Prostate gland (tissue), 2 donors: ENCODE measurements around the gene TNRC18. TPM values are rescaled to one million over a fixed set of nuclear protein-coding genes. Genes with fewer than 3 reads are reported as not detected.
"Not testable (repeated sequence)": the region's sequence is repeated elsewhere in the genome, so short reads cannot be mapped to it uniquely, and the experiment has no call there.

Source experiments
- DNase-seq: peaks from one replicate; pipeline ENCODE4 v3.0.0-alpha.2; 2019; ENCODE audit warnings: low spot score
- H3K27ac ChIP-seq, 2 donors: fragments of 200-600 bp; sonication (generic); 2 replicates each; pipeline ENCODE4 v1.5.1; 2017 to 2019
- H3K27me3 ChIP-seq: fragments of 200-600 bp; sonication (generic); replicated peaks from 2 replicates; pipeline ENCODE4 v1.5.1; 2019; ENCODE audit not compliant: insufficient read depth
- H3K36me3 ChIP-seq, 2 donors: fragments of 200-600 bp; sonication (generic); 1 replicate in 1 of 2; 2 replicates in 1 of 2; pipeline versions ENCODE4 v1.5.1 to v1.8.1; 2017 to 2019
- H3K4me1 ChIP-seq: fragments of 200-600 bp; sonication (generic); replicated peaks from 2 replicates; pipeline ENCODE4 v1.5.1; 2019
- H3K4me3 ChIP-seq, 2 donors: fragments of 200-600 bp; sonication (generic); 2 replicates each; pipeline ENCODE4 v1.5.1; 2017 to 2019
- H3K9me3 ChIP-seq: fragments of 200-600 bp; sonication (generic); 2 replicates; pipeline ENCODE4 v1.5.1; 2017
- POLR2A ChIP-seq: fragments of 450-650 bp; IDR thresholded peaks from one replicate; pipeline ENCODE4 v1.6.1; 2016; ENCODE audit warnings: antibody characterized with exemption, mild to moderate bottlenecking
- POLR2AphosphoS5 ChIP-seq: sonication (generic); formaldehyde crosslinking; IDR thresholded peaks from one replicate; pipeline ENCODE4 v1.6.1; 2017; ENCODE audit warnings: antibody characterized with exemption
- WGBS: methylation state at CpG from one replicate; pipeline ENCODE4 v1.1.5; 2018; 5-methylcytosine and 5-hydroxymethylcytosine counted together
- intact Hi-C: fragments of 100-400 bp; cut with DNase I; formaldehyde crosslinking; loops from one replicate; pipeline ENCODE4 v1.14.2; 2022
- total RNA-seq, 2 donors: library from RNA; depleted of rRNA; stranded (reverse); fragments of >200 nt; gene quantifications; one replicate each; pipeline ENCODE4 v1.1.0, GENCODE V29; 2016
- TF ChIP-seq, protein P1 (sequence below), 4 experiments: fragments of 200-600 bp in 2 of 4; fragments of 450-650 bp in 2 of 4; sonication (generic) in 2 of 4; IDR thresholded peaks; 1 replicate in 3 of 4; 2 replicates in 1 of 4; pipeline ENCODE4 v1.5.1; 2016 to 2019; ENCODE audit warnings: antibody characterized with exemption in 4 of 4, mild to moderate bottlenecking in 2 of 4, moderate library complexity in 2 of 4

The TNRC18 gene
- total RNA-seq, 2 donors from 2014 or later, result 138 to 290 TPM

DNA sequence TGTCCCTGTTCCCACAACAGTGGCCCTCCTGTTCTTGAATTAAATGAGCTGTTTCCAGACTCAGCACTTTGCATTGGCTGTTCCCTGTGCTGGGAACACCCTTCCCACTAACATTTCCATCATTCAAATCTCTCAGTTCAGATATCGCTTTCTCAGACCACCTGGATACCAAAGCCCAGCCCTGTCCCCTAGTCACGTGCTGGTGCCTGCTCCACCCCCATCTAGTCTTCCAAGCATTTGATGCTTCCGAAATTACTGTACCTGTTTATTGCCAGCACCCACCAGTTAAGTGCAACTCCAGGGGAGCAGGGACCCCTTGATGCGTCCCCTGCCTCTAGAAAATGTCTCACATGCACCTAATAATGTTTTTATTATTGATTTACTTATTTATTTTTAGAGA is 143.9 kb downstream of the TNRC18 start:
- no peak for TF ChIP-seq POLR2A
- H3K27me3 ChIP-seq, result no peaks in the 10 kb centered on the region
- H3K27ac ChIP-seq, result no peak overlapping the region
- no peaks in the 10 kb centered on the region for H3K4me1 ChIP-seq
- intact Hi-C loops, result no loop called here
- no peak overlapping the region for H3K4me3 ChIP-seq
- no peak for DNase-seq
- no peaks in the 10 kb centered on the region for H3K9me3 ChIP-seq
- WGBS, result 83% methylated on average over 4 of the region's 4 CpGs
- H3K36me3 ChIP-seq, result no peaks in the 10 kb centered on the region

DNA sequence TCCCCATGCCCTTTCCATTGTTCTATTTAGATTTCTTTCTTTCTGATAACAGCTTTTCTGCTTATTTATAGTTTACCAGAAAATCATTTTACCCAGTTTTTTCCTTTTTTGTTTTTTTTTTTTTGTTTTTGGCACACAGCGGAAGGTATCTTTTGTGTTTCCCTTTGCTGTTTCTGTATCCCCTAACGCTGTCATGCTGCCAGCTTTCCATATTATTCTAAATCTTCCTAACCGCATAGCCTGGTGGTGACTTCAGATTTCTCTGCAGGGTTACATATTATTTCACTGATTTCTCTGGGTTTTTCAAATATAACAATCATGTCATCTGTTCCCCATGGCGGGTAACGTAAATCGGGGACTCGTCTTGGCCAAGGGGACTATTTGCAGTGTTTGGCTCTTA is 144.9 kb downstream of the TNRC18 start:
- intact Hi-C loops, result no loop called here
- H3K27ac ChIP-seq, result no peak overlapping the region
- WGBS, result 48% methylated on average over 7 of the region's 7 CpGs

DNA sequence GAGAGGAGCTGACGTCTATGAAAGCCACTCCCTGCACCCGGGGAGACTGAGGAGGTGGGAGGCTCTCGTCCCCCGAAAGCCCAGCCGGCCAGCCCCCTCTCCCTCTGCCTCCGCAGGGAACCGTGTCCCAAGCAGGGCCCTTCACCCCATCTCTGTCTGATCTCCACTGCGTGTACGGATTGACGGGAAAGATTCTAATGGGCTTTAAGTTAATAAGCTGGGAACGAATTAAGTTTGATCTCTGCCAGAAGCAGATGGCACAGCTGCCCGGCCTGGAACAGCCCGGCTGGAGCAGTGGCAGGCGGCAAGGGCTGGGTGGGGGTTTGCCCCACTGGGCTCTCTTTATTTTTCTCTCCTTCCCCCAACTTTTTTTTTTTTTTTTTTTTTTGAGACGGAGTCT is 147.0 kb downstream of the TNRC18 start:
- no peak overlapping the region for H3K27ac ChIP-seq
- DNase-seq, result no peak
- peaks cover 2% of the 10 kb centered on the region for H3K4me1 ChIP-seq
- 80% methylated on average over 15 of the region's 15 CpGs for WGBS
- no peaks in the 10 kb centered on the region for H3K36me3 ChIP-seq
- no peak overlapping the region for H3K4me3 ChIP-seq
- intact Hi-C loops, result no loop called here
- H3K9me3 ChIP-seq, result no peaks in the 10 kb centered on the region
- TF ChIP-seq, protein P1, sequence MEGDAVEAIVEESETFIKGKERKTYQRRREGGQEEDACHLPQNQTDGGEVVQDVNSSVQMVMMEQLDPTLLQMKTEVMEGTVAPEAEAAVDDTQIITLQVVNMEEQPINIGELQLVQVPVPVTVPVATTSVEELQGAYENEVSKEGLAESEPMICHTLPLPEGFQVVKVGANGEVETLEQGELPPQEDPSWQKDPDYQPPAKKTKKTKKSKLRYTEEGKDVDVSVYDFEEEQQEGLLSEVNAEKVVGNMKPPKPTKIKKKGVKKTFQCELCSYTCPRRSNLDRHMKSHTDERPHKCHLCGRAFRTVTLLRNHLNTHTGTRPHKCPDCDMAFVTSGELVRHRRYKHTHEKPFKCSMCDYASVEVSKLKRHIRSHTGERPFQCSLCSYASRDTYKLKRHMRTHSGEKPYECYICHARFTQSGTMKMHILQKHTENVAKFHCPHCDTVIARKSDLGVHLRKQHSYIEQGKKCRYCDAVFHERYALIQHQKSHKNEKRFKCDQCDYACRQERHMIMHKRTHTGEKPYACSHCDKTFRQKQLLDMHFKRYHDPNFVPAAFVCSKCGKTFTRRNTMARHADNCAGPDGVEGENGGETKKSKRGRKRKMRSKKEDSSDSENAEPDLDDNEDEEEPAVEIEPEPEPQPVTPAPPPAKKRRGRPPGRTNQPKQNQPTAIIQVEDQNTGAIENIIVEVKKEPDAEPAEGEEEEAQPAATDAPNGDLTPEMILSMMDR (IDR thresholded peaks at IDR 0.05), result no peak
- TF ChIP-seq POLR2A, result no peak
- no peak for TF ChIP-seq POLR2AphosphoS5
- no peaks in the 10 kb centered on the region for H3K27me3 ChIP-seq

More for the DNA sequence above, 144.9 kb downstream of the TNRC18 start:
- TF ChIP-seq POLR2A (no peak), POLR2AphosphoS5 (no peak)
- TF ChIP-seq, protein P1 (IDR thresholded peaks at IDR 0.05), result no peak
- no peaks in the 10 kb centered on the region for H3K36me3 ChIP-seq
- H3K4me3 ChIP-seq, result no peak overlapping the region
- H3K9me3 ChIP-seq, result no peaks in the 10 kb centered on the region
- no peaks in the 10 kb centered on the region for H3K27me3 ChIP-seq
- no peak for DNase-seq
- H3K4me1 ChIP-seq, result peaks cover 2% of the 10 kb centered on the region

DNA sequence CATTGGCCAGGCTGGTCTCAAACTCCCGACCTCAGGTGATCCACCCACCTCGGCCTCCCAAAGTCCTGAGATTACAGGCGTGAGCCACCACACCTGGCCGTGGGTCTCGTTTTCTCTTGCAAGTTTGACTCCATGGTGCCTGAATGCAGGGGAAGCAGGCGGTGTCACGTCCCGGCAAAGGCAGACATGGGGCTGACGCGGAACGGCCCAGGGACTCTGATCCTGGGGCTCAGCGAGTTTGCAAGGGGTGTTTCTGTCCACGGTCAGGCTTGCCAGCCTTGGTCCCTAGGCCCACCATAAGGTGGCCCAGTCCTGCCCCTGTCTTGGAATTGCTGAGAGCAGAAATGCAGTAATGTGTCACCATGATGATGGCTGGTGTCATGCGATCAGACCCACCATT is 147.5 kb downstream of the TNRC18 start:
- H3K27me3 ChIP-seq, H3K4me3 ChIP-seq, DNase-seq, H3K27ac ChIP-seq, H3K4me1 ChIP-seq, H3K36me3 ChIP-seq, intact Hi-C loops, H3K9me3 ChIP-seq: not testable (repeated sequence)
- WGBS, result 96% methylated on average over 14 of the region's 14 CpGs

DNA sequence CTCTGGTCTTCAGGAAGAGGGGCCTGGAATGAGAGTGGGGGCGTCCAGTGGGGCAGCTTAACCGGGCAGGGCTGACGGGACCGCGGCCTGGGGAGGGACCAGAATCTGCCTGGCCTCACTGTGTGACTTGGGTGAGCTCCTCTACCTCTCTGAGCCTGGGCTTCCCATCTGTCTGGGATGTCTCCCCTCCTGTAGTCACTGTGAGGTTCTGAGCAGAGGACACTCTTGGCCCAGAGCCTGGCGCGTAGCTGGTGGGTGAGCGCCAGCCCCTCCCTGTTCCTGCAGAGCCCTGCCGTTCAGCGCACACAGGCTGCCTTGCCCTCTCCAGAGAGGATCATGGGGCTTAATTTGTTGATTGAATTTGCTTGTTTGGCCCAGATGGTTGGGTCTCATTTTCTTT is 148.1 kb downstream of the TNRC18 start:
- DNase-seq, H3K27me3 ChIP-seq, H3K36me3 ChIP-seq, H3K4me1 ChIP-seq, H3K4me3 ChIP-seq, H3K9me3 ChIP-seq, intact Hi-C loops: not testable (repeated sequence)
- 47% methylated on average over 10 of the region's 10 CpGs for WGBS
- H3K27ac ChIP-seq, result peak overlapping the region in 1 of 2 donors; percentile 74

DNA sequence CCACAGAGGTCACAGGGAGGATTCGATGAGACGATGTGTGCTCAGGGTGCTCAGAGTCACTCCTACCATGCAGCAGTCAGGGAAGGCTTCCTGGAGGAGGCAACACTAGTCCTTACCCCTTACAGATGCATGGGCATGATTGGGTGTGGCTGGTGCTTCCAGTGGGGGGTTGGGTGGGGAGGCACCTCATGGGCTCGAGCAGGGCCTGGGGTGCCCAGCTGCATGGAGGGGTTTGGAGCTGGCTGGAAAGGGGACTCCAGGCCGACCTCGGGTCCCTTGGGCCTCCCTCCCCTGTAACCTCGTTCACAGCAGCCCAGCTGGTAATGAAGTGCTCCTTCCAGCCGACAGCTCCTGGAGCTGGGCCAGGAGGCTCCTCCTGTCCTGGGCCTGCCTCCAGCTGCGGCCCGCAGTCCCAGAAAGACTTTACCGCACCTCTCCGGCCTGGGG is 148.6 kb downstream of the TNRC18 start:
- H3K4me3 ChIP-seq, H3K9me3 ChIP-seq, H3K4me1 ChIP-seq, intact Hi-C loops, H3K36me3 ChIP-seq, DNase-seq, H3K27me3 ChIP-seq: not testable (repeated sequence)
- H3K27ac ChIP-seq, result peak overlapping the region in 1 of 2 donors; percentile 74
- WGBS, result 26% methylated on average over 9 of the region's 11 CpGs

DNA sequence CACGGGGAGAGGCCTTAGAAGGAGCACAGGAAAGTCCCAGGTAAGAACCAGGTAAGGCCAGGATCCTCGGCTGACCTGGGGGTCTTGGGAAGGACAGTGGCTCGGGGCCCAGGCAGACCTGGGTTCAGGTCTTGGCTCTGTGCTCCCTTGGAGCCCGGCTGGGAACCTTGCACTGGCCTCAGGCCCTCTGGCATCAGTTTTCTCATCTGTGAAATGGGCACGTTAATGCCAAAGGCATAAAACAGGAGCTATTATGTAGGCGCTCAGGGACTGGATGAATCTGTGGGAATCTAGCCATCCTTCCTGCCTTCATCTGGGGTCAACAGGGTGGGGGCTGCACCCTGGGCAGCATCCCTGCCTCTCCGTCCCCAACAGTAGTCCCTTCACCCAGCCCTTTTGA is 149.2 kb downstream of the TNRC18 start:
- Histone ChIP-seq H3K4me1 (peaks cover 2% of the 10 kb centered on the region), H3K36me3 (no peaks in the 10 kb centered on the region), H3K4me3 (no peak overlapping the region), H3K27ac (peak overlapping the region; percentile 44 to 74), H3K9me3 (no peaks in the 10 kb centered on the region), H3K27me3 (no peaks in the 10 kb centered on the region)
- intact Hi-C loops, result no loop called here
- TF ChIP-seq, protein P1 (IDR thresholded peaks at IDR 0.05), result no peak
- TF ChIP-seq POLR2A, result no peak
- no peak for DNase-seq
- WGBS, result 68% methylated on average over 6 of the region's 7 CpGs
